Stimulated activated CD4-positive, alpha-beta T cell treated with anti-CD3 and anti-CD28 coated beads, Interleukin-4, amount 100 ng/mL, for 24 hours (primary cell): ENCODE measurements around the gene EPHB1.
"Not testable (repeated sequence)": the region's sequence is repeated elsewhere in the genome, so short reads cannot be mapped to it uniquely, and the experiment has no call there.

Experiments
- DNase-seq: peaks from one replicate; pipeline ENCODE4 v3.0.0-alpha.2; 2020

Gene EPHB1

GRCh38 chr3:135013206-135013605 is 218.1 kb downstream of the EPHB1 start:
- no peak for DNase-seq

- no peak for DNase-seq
Observed at GRCh38 chr3:135014566-135014965, 219.5 kb downstream of the EPHB1 start.

- no peak for DNase-seq
Observed at GRCh38 chr3:135017003-135017893, 222.2 kb downstream of the EPHB1 start.

GRCh38 chr3:135018149-135018923 is 223.3 kb downstream of the EPHB1 start:
- no peak for DNase-seq

- no peak for DNase-seq
Observed at GRCh38 chr3:135020181-135020580, 225.1 kb downstream of the EPHB1 start.

GRCh38 chr3:135023996-135024658 is 229.1 kb downstream of the EPHB1 start:
- no peak for DNase-seq

GRCh38 chr3:135030768-135031615 is 235.9 kb downstream of the EPHB1 start:
- not testable (repeated sequence) for DNase-seq

GRCh38 chr3:135033737-135034136 is 238.7 kb downstream of the EPHB1 start:
- no peak for DNase-seq

- DNase-seq = no peak
Observed at GRCh38 chr3:135034291-135034768, 239.3 kb downstream of the EPHB1 start.

GRCh38 chr3:135034891-135035440 is 239.9 kb downstream of the EPHB1 start:
- DNase-seq = no peak

GRCh38 chr3:135038186-135038585 is 243.1 kb downstream of the EPHB1 start:
- DNase-seq = no peak

GRCh38 chr3:135039536-135039935 is 244.5 kb downstream of the EPHB1 start:
- not testable (repeated sequence) for DNase-seq

GRCh38 chr3:135040321-135041240 is 245.5 kb downstream of the EPHB1 start:
- DNase-seq = no peak

- DNase-seq = no peak
Observed at GRCh38 chr3:135041601-135042000, 246.5 kb downstream of the EPHB1 start.

- DNase-seq = no peak
Observed at GRCh38 chr3:135047061-135047460, 252.0 kb downstream of the EPHB1 start.

GRCh38 chr3:135050536-135050935 is 255.5 kb downstream of the EPHB1 start:
- DNase-seq = no peak

GRCh38 chr3:135051409-135051973 is 256.4 kb downstream of the EPHB1 start:
- DNase-seq = no peak

GRCh38 chr3:135055449-135055848 is 260.4 kb downstream of the EPHB1 start:
- DNase-seq = no peak

GRCh38 chr3:135056084-135056730 is 261.1 kb downstream of the EPHB1 start:
- no peak for DNase-seq
